MCF 10A (cell line): ENCODE data around the gene TRIM67. TPM values are rescaled to one million over a fixed set of nuclear protein-coding genes. Genes with fewer than 3 reads are reported as not detected.

Source experiments
- BruUV-seq: library from RNA; stranded (reverse); fragments of 400-500 nt; replicated peaks from 2 replicates; lab custom pipeline; 2021; lab: Mats Ljungman, UMichigan
- CTCF ChIA-PET: fragments of 300-600 bp; sonication (Branson Sonifier 250); formaldehyde crosslinking; extraction: SDS; loops from one replicate; lab custom pipeline; 2021; ENCODE audit warnings: antibody characterized with exemption, inconsistent platforms; lab: Yijun Ruan, JAX
- POLR2A ChIA-PET: fragments of 300-600, 350-650 bp; sonication (Branson Sonifier 250); formaldehyde crosslinking; extraction: SDS; loops from one replicate; lab custom pipeline; 2020; ENCODE audit warnings: antibody characterized with exemption, inconsistent platforms; lab: Yijun Ruan, JAX
- DNase-seq: peaks from one replicate; pipeline ENCODE4 v3.0.0-alpha.2; 2018; ENCODE audit not compliant: unreplicated experiment
- H3K27ac Mint-ChIP-seq: one replicate; pipeline ENCODE4 v1.8.0; 2022; ENCODE audit warnings: mild to moderate bottlenecking, low read depth, mixed read lengths; ENCODE audit not compliant: unreplicated experiment
- H3K27me3 Mint-ChIP-seq: one replicate; pipeline ENCODE4 v1.8.0; 2022; ENCODE audit warnings: mixed read lengths; ENCODE audit not compliant: insufficient read depth, unreplicated experiment
- H3K36me3 Mint-ChIP-seq: one replicate; pipeline ENCODE4 v1.8.0; 2022; ENCODE audit warnings: mild to moderate bottlenecking, moderate library complexity, mixed read lengths; ENCODE audit not compliant: insufficient read depth, unreplicated experiment
- H3K4me1 Mint-ChIP-seq: one replicate; pipeline ENCODE4 v1.8.0; 2022; ENCODE audit warnings: mixed read lengths; ENCODE audit not compliant: insufficient read depth, unreplicated experiment
- H3K4me3 Mint-ChIP-seq: one replicate; pipeline ENCODE4 v1.8.0; 2022; ENCODE audit warnings: mild to moderate bottlenecking, moderate library complexity, mixed read lengths; ENCODE audit not compliant: unreplicated experiment
- H3K9me3 Mint-ChIP-seq: one replicate; pipeline ENCODE4 v1.8.0; 2022; ENCODE audit warnings: mixed read lengths; ENCODE audit not compliant: unreplicated experiment
- CTCF ChIP-seq: fragments of 200-600 bp; IDR thresholded peaks from one replicate; pipeline ENCODE4 v1.8.0; 2022; ENCODE audit warnings: antibody characterized with exemption, mild to moderate bottlenecking; ENCODE audit not compliant: unreplicated experiment
- intact Hi-C: fragments of 100-400 bp; cut with micrococcal nuclease; formaldehyde crosslinking; loops from 2 replicates; pipeline ENCODE4 v1.14.1; 2022
- total RNA-seq: library from RNA; stranded (reverse); gene quantifications from 2 replicates; pipeline ENCODE4 v1.2.3, GENCODE V29; 2022

TRIM67 gene
- total RNA-seq, 1 experiment from 2014 or later = not detected

- H3K27me3 Mint-ChIP-seq = peaks cover 54% of the 10 kb centered on the region
- POLR2A ChIA-PET = interaction anchor here (0.6 to 1.6 kb wide), 3 partner anchors 12 to 121 kb away, joined by 3 to 4 read pairs (median 4); no protein-coding TSS in a partner anchor
- H3K27ac Mint-ChIP-seq = no peak overlapping the region
- no peak for TF ChIP-seq CTCF
- H3K36me3 Mint-ChIP-seq = no peaks in the 10 kb centered on the region
- intact Hi-C loops = loop anchor here (10.0 kb wide), 1 partner anchor 65 kb away; no protein-coding TSS in a partner anchor
- CTCF ChIA-PET = no interaction called here
- no peaks in the 10 kb centered on the region for H3K4me1 Mint-ChIP-seq
- H3K9me3 Mint-ChIP-seq = no peaks in the 10 kb centered on the region
- no peak overlapping the region for H3K4me3 Mint-ChIP-seq
- BruUV-seq = no TSS peak
- DNase-seq = no peak
These were observed 1.7 kb upstream of the TRIM67 start for GRCh38 chr1:231159963-231160761.

GRCh38 chr1:231160895-231161666, 777 bp upstream of the TRIM67 start:
- Mint-ChIP-seq H3K9me3 (no peaks in the 10 kb centered on the region), H3K36me3 (no peaks in the 10 kb centered on the region), H3K27me3 (peaks cover 54% of the 10 kb centered on the region), H3K4me1 (no peaks in the 10 kb centered on the region), H3K4me3 (no peak overlapping the region), H3K27ac (no peak overlapping the region)
- ChIA-PET POLR2A (interaction anchor here (1.1 to 1.6 kb wide), 2 partner anchors 78 to 122 kb away, joined by 4 read pairs; no protein-coding TSS in a partner anchor), CTCF (interaction anchor here (0.6 to 1.0 kb wide), 3 partner anchors 7 to 245 kb away, joined by 3 to 6 read pairs (median 5); no protein-coding TSS in a partner anchor)
- DNase-seq = no peak
- intact Hi-C loops = no loop called here
- no TSS peak for BruUV-seq
- no peak for TF ChIP-seq CTCF

- CTCF ChIA-PET = interaction anchor here (0.7 to 2.1 kb wide), 6 partner anchors 8 to 132 kb away, joined by 3 to 6 read pairs (median 4); no protein-coding TSS in a partner anchor
- no peaks in the 10 kb centered on the region for H3K4me1 Mint-ChIP-seq
- DNase-seq = peak; percentile 51
- no peak for TF ChIP-seq CTCF
- POLR2A ChIA-PET = interaction anchor here (0.7 to 1.6 kb wide), 2 partner anchors 10 to 29 kb away, joined by 3 to 8 read pairs; no protein-coding TSS in a partner anchor
- BruUV-seq = no TSS peak
- H3K36me3 Mint-ChIP-seq = no peaks in the 10 kb centered on the region
- peak overlapping the region; percentile 52 for H3K4me3 Mint-ChIP-seq
- no peaks in the 10 kb centered on the region for H3K9me3 Mint-ChIP-seq
- no peak overlapping the region for H3K27ac Mint-ChIP-seq
- H3K27me3 Mint-ChIP-seq = peaks cover 55% of the 10 kb centered on the region
- intact Hi-C loops = no loop called here
These were observed 575 bp downstream of the TRIM67 start for GRCh38 chr1:231162297-231162969.
